ENCODE measurements around the gene RFX2.

Gene RFX2

DNA sequence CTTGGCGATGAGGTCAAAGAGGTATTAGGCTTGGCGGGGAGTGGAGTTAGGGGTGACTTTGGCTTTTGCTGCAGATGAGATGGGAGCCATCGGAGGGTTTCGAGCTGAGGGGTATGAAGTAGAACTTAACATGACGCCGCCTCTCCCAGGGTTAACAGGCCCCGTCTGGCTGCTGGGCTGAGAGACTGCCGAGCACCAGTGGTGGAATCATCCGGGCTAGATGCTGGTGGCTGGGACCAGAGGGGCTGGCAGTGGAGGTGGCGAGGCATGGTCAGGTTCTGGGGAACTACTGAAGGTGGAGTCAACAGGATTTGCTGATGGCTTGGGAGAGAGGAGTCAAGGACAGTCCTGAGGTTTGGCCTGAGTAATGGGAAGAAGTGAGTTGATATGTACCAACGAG is 4.9 kb downstream of the RFX2 start:
- H3K79me2 ChIP-seq (ENCODE audit: insufficient read depth, low read length): no peaks in the 10 kb centered on the region
- TF ChIP-seq, protein P1, sequence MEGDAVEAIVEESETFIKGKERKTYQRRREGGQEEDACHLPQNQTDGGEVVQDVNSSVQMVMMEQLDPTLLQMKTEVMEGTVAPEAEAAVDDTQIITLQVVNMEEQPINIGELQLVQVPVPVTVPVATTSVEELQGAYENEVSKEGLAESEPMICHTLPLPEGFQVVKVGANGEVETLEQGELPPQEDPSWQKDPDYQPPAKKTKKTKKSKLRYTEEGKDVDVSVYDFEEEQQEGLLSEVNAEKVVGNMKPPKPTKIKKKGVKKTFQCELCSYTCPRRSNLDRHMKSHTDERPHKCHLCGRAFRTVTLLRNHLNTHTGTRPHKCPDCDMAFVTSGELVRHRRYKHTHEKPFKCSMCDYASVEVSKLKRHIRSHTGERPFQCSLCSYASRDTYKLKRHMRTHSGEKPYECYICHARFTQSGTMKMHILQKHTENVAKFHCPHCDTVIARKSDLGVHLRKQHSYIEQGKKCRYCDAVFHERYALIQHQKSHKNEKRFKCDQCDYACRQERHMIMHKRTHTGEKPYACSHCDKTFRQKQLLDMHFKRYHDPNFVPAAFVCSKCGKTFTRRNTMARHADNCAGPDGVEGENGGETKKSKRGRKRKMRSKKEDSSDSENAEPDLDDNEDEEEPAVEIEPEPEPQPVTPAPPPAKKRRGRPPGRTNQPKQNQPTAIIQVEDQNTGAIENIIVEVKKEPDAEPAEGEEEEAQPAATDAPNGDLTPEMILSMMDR (IDR thresholded peaks at IDR 0.05; ENCODE audit: insufficient read depth, low read length, poor library complexity, severe bottlenecking): no peak
- TF ChIP-seq EZH2phosphoT487 (conservative IDR thresholded peaks at IDR 0.05; ENCODE audit: low read length): no peak

DNA sequence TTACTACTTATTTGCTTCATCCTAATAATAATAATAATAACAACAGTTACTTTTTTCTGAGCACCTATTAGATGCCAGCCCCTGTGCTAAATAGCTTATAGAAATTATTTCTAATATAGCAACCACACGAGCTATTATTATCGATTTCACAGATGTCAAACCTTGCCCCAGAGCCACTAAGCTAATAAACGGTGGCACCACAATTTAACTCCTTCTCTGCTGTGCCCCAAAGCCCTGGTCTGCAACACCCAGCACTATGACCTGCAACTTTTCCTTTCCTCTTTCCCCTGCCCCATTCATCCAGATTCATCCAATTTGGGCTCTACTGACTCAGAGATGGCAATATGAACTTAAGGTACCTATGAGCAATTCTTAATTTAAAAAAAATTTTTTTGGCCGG is 6.4 kb downstream of the RFX2 start:
- Histone ChIP-seq H3K9ac (ENCODE audit: low read length) (no peak overlapping the region), H4K20me1 (ENCODE audit: low read depth, low read length) (no peaks in the 10 kb centered on the region), H2AFZ (ENCODE audit: low read depth, low read length, severe bottlenecking) (no peak overlapping the region), H3K36me3 (ENCODE audit: low read length) (no peaks in the 10 kb centered on the region), H3K27me3 (ENCODE audit: low read length) (no peaks in the 10 kb centered on the region), H3K79me2 (ENCODE audit: insufficient read depth, low read length) (no peaks in the 10 kb centered on the region), H3K9me3 (ENCODE audit: insufficient read depth, low read length) (no peaks in the 10 kb centered on the region), H3F3A (ENCODE audit: insufficient read depth) (peaks cover 11% of the 10 kb centered on the region), H3K27ac (ENCODE audit: low read depth, low read length) (no peak overlapping the region), H3K4me2 (ENCODE audit: low read depth, low read length, poor library complexity, severe bottlenecking) (no peak overlapping the region), H3K4me3 (ENCODE audit: insufficient read depth, low read length, poor library complexity, severe bottlenecking) (no peak overlapping the region), H3K9me2 (replicated peaks; ENCODE audit: insufficient read depth, low read length) (no peaks in the 10 kb centered on the region)
- TF ChIP-seq, protein P1 (IDR thresholded peaks at IDR 0.05; ENCODE audit: insufficient read depth, low read length, poor library complexity, severe bottlenecking): no peak
- no peak for TF ChIP-seq EZH2phosphoT487 (conservative IDR thresholded peaks at IDR 0.05; ENCODE audit: low read length)

More for the DNA sequence above, 4.9 kb downstream of the RFX2 start:
- H3K4me3 ChIP-seq (ENCODE audit: insufficient read depth, low read length, poor library complexity, severe bottlenecking): no peak overlapping the region
- H3K9me2 ChIP-seq (replicated peaks; ENCODE audit: insufficient read depth, low read length): no peaks in the 10 kb centered on the region
- H3K36me3 ChIP-seq (ENCODE audit: low read length): no peaks in the 10 kb centered on the region
- no peaks in the 10 kb centered on the region for H3K9me3 ChIP-seq (ENCODE audit: insufficient read depth, low read length)
- no peak overlapping the region for H3K4me2 ChIP-seq (ENCODE audit: low read depth, low read length, poor library complexity, severe bottlenecking)
- H3F3A ChIP-seq (ENCODE audit: insufficient read depth): peaks cover 14% of the 10 kb centered on the region
- no peaks in the 10 kb centered on the region for H4K20me1 ChIP-seq (ENCODE audit: low read depth, low read length)
- H3K27ac ChIP-seq (ENCODE audit: low read depth, low read length): no peak overlapping the region
- no peak overlapping the region for H3K9ac ChIP-seq (ENCODE audit: low read length)
- no peak overlapping the region for H2AFZ ChIP-seq (ENCODE audit: low read depth, low read length, severe bottlenecking)
- 0 out of 2 replicates have a peak, but pooled peaks cover 4% of the 10 kb centered on the region for H3K27me3 ChIP-seq (ENCODE audit: low read length)

DNA sequence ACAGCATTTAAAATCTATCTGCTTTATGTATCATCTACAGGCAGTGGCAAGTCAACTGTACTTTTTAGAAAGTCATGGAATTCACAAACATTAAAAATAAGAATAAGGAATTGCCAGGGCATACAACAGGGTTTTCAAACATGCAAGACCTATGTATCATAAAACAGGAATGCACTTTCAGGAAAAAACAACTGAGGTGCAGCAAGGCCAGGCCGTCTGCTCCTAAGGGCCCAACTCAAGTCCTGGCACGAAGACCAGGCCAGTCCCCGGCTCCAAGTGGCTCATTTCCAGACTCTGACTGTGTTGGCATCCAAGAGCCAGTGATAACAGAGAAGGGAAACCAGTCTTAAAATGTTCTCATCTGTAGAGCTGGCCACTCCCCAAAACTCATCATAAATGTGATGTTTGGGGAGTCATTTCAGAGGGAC is 7.1 kb downstream of the RFX2 start:
- no peaks in the 10 kb centered on the region for H3K36me3 ChIP-seq (ENCODE audit: low read length)
- no peak overlapping the region for H3K27ac ChIP-seq (ENCODE audit: low read depth, low read length)
- no peak overlapping the region for H3K4me3 ChIP-seq (ENCODE audit: insufficient read depth, low read length, poor library complexity, severe bottlenecking)
- 0 out of 2 replicates have a peak, but pooled peaks cover 2% of the 10 kb centered on the region for H4K20me1 ChIP-seq (ENCODE audit: low read depth, low read length)
- H3K9me3 ChIP-seq (ENCODE audit: insufficient read depth, low read length): no peaks in the 10 kb centered on the region
- TF ChIP-seq, protein P1 (IDR thresholded peaks at IDR 0.05; ENCODE audit: insufficient read depth, low read length, poor library complexity, severe bottlenecking): no peak
- no peak for TF ChIP-seq EZH2phosphoT487 (conservative IDR thresholded peaks at IDR 0.05; ENCODE audit: low read length)
- H3K4me2 ChIP-seq (ENCODE audit: low read depth, low read length, poor library complexity, severe bottlenecking): no peak overlapping the region
- no peak overlapping the region for H3K9ac ChIP-seq (ENCODE audit: low read length)
- no peaks in the 10 kb centered on the region for H3K9me2 ChIP-seq (replicated peaks; ENCODE audit: insufficient read depth, low read length)
- H2AFZ ChIP-seq (ENCODE audit: low read depth, low read length, severe bottlenecking): no peak overlapping the region
- peaks cover 6% of the 10 kb centered on the region for H3F3A ChIP-seq (ENCODE audit: insufficient read depth)
- H3K79me2 ChIP-seq (ENCODE audit: insufficient read depth, low read length): no peaks in the 10 kb centered on the region
- H3K27me3 ChIP-seq (ENCODE audit: low read length): no peaks in the 10 kb centered on the region
